Measurements from ENCODE around the gene CASP6.

DNA sequence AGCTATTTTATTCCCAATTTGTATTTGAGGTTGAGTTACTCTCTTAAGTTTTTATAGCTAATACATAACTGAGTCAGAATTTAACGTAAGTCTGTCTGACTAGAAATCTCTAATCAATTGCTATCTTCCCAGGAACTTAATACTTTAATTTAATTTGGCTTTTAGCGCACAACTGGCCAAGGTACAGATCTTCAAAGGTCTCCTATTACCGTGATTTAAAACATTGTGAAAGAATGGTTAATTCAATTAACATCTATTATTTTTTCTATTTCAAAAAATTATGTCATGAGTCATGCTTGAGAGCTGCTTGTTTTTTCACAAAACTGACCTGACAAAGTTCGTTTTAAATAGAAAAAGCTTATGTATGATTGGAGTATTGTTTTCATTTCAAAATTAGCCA is 48.6 kb upstream of the CASP6 start:
- TF ChIP-seq, protein P1, sequence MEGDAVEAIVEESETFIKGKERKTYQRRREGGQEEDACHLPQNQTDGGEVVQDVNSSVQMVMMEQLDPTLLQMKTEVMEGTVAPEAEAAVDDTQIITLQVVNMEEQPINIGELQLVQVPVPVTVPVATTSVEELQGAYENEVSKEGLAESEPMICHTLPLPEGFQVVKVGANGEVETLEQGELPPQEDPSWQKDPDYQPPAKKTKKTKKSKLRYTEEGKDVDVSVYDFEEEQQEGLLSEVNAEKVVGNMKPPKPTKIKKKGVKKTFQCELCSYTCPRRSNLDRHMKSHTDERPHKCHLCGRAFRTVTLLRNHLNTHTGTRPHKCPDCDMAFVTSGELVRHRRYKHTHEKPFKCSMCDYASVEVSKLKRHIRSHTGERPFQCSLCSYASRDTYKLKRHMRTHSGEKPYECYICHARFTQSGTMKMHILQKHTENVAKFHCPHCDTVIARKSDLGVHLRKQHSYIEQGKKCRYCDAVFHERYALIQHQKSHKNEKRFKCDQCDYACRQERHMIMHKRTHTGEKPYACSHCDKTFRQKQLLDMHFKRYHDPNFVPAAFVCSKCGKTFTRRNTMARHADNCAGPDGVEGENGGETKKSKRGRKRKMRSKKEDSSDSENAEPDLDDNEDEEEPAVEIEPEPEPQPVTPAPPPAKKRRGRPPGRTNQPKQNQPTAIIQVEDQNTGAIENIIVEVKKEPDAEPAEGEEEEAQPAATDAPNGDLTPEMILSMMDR (IDR thresholded peaks at IDR 0.05): no peak
- TF ChIP-seq EP300 (IDR thresholded peaks at IDR 0.05): no peak
- no peak for TF ChIP-seq POLR2AphosphoS5 (IDR thresholded peaks at IDR 0.05)
- no peak for TF ChIP-seq POLR2A (IDR thresholded peaks at IDR 0.05; ENCODE audit: low read depth)

All from esophagus muscularis mucosa (tissue), 4 donors.